ENCODE results near the gene TIMM10.
A peak's percentile ranks its signal among the peaks of the same experiment; 100 is the strongest.
"Not testable (repeated sequence)": the region's sequence is repeated elsewhere in the genome, so short reads cannot be mapped to it uniquely, and the experiment has no call there.

The TIMM10 gene

GRCh38 chr11:57542582-57542981, 12.0 kb upstream of the TIMM10 start:
- DNase-seq (ENCODE audit: low read depth in 2 of 2) = no peak

GRCh38 chr11:57541169-57541568, 10.6 kb upstream of the TIMM10 start:
- no peak for DNase-seq (ENCODE audit: low read depth in 2 of 2)

DNA sequence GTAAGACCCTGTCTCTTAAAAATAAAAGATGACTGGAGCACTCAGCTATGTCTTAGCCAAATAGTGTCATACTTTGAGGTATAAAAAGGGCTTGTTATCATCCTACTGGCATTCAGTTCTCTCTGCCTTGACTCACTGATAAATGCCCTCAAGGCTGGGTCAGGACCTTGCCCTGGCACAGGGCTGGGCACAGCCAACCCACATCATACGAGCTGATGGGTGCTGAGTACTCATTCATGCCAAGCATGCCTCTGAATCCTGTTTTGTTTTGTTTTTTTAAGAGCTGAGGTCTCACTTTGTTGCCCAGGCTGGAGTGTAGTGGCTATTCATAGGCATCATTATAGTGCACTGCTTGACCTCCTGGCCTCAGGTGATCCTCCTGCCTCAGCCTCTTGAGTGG, 8.8 kb upstream of the TIMM10 start:
- DNase-seq (ENCODE audit: low read depth in 2 of 2) = no peak

DNA sequence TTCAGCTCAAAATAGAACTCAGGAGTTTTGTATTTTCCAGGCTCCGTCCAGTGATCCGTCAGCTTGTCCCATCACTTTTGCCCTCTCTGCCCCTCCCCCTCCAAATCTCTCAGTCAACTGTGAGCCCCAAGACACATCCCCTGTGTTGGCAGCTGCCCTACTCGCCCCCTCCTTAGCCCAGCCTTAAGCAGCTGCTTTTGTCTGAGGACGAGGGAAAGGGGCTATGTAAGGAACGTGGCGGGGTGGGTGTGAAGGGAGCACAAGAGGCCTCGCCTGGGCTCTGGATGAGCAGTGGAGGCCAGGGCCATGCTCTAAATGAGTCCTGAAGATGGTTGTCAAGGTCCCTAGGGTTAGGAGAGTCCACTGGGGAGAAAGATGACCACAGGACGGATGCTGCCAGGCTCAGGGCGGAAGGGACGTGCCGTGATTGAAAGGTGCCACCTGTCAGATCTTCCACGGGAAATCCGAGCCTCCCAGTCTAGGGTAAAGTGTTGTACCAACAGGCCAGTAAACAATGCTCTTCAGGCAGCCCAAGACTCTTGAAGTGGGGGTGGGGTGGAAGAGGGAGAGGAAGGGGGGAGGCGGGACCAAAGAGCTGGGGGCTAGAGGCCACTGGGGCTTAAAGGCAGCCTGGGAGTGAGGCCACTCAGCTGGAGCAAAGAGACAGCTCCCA, 6.5 kb upstream of the TIMM10 start, which contains the start of gene SMTNL1:
TSS of gene SMTNL1 (plus strand) at position 649 of the 673 bp plus-strand sequence. CDS start 5,048 bp downstream, outside the sequence.
- DNase-seq (ENCODE audit: low read depth in 2 of 2) = no peak

- not testable (repeated sequence) for DNase-seq (ENCODE audit: low read depth in 2 of 2)
Measured at GRCh38 chr11:57534449-57534848, 3.9 kb upstream of the TIMM10 start.

DNA sequence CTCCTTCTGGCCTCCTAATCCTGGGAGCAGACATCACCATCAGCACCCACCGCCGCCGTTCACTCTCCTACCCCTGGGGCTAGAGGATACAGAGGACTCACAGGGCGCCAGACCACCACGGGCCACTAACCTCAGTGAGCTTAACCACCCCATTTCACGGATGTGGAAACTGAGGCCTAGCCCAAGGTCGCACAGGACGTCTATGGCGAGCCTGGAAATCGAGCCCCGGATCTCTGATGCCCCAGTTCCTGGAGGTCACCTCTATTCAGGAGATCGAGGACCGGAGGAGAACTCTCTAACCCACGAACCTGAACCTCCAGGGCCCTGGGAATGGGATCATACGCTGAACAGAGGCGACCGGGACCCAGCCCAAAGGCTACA, 349 bp downstream of the TIMM10 start:
- no peak for DNase-seq (ENCODE audit: low read depth in 2 of 2)

DNA sequence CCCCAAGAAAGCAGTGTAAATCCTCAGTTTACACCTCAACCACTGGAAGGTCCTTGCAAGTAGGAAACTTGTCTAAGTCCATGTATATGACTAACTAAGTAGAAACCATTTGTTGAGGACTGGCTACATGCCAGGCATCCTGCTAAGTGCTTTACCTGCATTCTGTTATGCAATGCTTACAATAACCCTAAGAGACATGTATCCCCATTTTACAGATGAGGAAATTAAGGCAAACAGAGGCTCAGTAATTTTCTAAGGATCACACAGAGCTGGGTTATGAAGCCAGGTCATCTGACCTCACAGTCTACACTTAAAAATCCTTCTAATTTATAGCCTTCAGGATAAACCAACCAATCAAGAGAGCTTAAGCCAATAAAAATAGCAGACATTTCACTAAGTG, 1.5 kb downstream of the TIMM10 start:
- DNase-seq (ENCODE audit: low read depth in 2 of 2) = no peak

DNA sequence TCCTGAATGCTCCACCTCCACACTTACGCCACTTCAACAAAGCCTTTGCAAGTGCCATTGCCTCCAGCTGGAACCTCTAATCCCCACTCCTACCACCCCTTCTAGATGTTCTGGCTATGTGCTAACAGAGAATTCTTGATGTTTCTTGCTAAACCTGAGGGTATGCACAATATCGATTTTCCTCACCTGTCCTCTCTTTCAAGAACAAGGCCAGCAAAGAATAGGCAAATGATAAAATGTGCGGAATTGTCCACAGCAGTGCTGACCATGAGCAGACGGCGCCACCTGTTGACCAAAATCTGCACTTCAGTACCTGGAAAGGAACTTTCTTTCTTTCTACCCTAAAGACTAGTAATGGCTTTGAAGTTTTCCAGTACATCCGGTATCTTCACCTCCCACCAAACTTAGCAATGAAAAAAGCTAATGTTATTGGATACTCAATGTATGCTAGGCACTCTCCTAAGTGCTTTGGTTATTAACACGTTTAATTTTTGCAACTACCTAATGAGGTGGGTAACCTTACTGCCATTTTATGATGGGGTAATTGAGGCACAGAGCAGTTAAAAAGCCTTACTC, 3.4 kb downstream of the TIMM10 start:
- DNase-seq (ENCODE audit: low read depth in 2 of 2) = peak in 1 of 2 experiments; percentile 18

DNA sequence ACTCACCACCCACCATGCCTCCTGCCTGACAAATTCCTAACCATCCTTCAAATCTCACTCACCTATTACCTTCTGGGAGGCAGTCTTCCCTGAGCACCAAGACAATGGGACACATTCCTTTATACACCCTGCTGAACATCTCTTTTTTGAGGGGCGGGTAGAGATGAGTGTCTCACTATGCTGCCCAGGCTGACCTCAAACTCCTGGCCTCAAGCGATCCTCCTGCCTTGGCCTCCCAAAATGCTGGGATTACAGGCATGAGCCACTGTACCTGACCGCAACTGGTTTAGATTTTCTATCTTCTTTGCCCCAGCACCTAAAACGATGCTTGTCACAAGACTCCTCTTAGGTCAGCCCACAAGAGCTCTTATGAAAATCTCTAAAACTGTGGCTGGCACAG, 7.1 kb downstream of the TIMM10 start:
- DNase-seq (ENCODE audit: low read depth in 2 of 2) = no peak

DNA sequence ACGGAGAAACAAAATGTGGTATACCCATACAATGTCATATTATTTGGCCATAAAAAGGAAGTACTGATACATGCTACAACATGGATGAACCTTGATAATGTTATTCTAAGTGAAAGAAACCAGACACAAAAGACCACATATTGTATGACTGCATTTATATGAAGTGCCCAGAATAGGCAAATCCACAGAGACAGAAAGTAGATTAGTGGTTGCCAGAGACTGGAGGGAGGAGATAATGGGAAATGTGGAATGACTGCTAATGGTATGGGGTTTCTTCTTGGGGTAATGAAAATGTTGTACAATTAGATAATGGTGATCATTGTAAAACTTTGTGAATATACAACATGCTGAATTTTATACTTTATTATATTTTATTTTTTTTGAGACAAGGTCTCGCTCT, 9.4 kb downstream of the TIMM10 start:
- no peak for DNase-seq (ENCODE audit: low read depth in 2 of 2)

GRCh38 chr11:57516061-57516443, 14.5 kb downstream of the TIMM10 start:
- DNase-seq (ENCODE audit: low read depth in 2 of 2) = no peak

GRCh38 chr11:57515332-57516060, 15.1 kb downstream of the TIMM10 start, which contains the start of gene SLC43A1:
Gene SLC43A1, minus strand, starts transcription at chr11:57515702. Its CDS starts 1,591 bp downstream, at chr11:57514111.
- no peak for DNase-seq (ENCODE audit: low read depth in 2 of 2)

- DNase-seq (ENCODE audit: low read depth in 2 of 2) = no peak
Measured at GRCh38 chr11:57514538-57515331, 15.8 kb downstream of the TIMM10 start.

GRCh38 chr11:57513911-57514537, 16.5 kb downstream of the TIMM10 start:
- DNase-seq (ENCODE audit: low read depth in 2 of 2) = no peak

- no peak for DNase-seq (ENCODE audit: low read depth in 2 of 2)
Measured at GRCh38 chr11:57513452-57513795, 17.1 kb downstream of the TIMM10 start.

DNA sequence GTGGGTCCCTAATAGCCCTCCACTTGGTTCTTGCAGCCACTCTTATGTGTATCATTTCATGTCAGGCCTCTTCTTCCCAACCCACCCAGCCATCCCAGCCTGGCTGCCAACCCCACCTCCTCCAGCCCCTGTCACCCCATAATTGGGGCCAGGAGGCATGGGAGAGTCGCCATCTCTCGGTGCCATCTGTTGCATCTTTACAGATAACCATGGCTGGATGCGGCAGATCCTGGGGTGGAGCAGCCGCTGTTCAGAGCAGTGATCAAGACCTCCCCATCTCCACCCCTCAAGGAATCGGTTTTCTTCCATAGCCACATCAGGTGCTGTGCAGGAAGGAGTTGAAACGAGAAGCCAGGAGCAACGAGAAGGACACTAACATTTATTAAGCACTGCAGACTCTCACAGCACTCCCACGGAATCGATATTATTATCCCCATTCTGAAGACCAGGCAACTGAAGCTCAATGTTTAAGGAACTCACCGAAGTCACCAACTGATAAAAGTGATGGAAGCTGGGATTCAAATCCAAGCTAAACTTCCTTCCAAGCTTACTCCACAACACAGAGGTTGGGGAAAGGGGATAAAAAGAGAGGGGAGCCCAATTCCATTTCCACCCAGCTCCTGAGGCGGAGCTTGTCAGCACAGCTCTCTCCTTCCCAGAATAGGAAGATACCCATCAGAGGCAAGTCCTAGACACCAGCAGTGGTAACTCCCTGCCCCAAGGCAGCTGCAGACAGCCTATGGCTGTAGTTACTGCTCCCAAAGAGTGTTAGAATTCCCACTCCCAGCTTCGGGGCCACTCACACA, 17.7 kb downstream of the TIMM10 start:
- no peak for DNase-seq (ENCODE audit: low read depth in 2 of 2)

DNA sequence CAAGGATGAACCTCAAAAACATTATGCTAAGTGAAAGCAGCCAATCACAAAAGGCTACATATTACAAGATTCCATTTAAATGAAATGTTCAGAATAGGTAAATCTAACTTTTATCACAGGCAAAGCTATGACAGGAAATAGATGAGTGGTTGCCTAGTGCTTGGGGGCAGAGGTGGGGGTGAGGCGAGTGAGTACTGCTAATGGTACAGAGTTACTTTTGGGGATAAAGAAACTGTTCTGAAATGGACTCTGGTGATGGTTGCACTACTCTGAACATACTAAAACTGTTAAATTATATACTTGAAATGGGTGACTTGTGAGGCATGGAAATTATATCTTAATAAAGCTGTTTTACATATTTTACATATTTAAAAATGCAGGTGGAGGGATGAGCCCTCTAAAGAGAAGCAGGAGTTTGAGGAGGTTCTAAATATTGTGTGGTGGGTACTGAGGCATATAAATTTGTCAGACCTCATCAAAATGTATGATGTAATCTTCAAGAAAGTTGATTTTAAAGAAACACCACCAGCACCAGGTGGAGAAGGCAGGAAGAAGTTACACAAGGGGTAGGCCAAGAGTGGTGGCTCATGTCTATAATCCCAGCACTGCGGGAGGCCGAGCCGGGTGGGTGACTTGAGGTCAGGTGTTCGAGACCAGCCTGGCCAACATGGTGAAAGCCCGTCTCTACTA, 18.7 kb downstream of the TIMM10 start:
- no peak for DNase-seq (ENCODE audit: low read depth in 2 of 2)

- DNase-seq (ENCODE audit: low read depth in 2 of 2) = no peak
Measured at GRCh38 chr11:57508341-57509170, 22.0 kb downstream of the TIMM10 start.

DNA sequence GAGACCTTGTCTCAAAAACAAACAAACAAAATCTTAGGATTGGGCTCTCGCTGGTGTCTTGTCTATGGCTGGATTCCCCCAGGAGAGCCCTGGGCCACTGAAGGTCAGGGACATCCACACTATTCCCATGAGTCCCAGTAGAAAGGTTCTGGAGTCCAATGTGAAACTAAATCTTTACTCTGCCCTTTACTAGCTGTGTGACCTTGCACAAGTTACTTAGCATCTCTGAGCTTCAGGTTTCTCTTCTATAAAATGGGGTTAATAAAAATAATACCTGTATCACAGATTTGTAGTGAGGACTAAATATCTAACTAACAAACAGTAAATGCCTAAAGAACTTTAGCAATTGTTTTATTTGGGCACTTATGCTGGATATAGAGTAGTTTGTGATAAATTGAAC, 24.0 kb downstream of the TIMM10 start:
- no peak for DNase-seq (ENCODE audit: low read depth in 2 of 2)

Data from fibroblast of skin of left biceps (primary cell).